ENCODE measurements around the gene DYNLL1. TPM values are rescaled to one million over a fixed set of nuclear protein-coding genes. Genes with fewer than 3 reads are reported as not detected.

Gene DYNLL1
- total and polyA plus RNA-seq, 2 of the 13 experiments (the other 11 are each of a cell fraction or from before 2014, with no cell fraction given) = 271 to 294 TPM

- TF ChIP-seq CCDC6 (CRISPR knock-in tag; IDR thresholded peaks at IDR 0.05) (no peak), ZNF768 (CRISPR knock-in tag; IDR thresholded peaks at IDR 0.05) (no peak), HOMEZ (CRISPR knock-in tag; IDR thresholded peaks at IDR 0.05; ENCODE audit: low read depth) (no peak), JDP2 (CRISPR knock-in tag; IDR thresholded peaks at IDR 0.05; ENCODE audit: borderline replicate concordance) (no peak), ZNF451 (CRISPR knock-in tag; IDR thresholded peaks at IDR 0.05) (no peak), ETV5 (CRISPR knock-in tag; IDR thresholded peaks at IDR 0.05; ENCODE audit: borderline replicate concordance) (peak; percentile 18; the same call in 1 of the 2 replicates), ZNF784 (CRISPR knock-in tag; IDR thresholded peaks at IDR 0.05; ENCODE audit: borderline replicate concordance) (no peak), IKZF5 (CRISPR knock-in tag; IDR thresholded peaks at IDR 0.05) (no peak), THRA (CRISPR knock-in tag; IDR thresholded peaks at IDR 0.05; ENCODE audit: borderline replicate concordance) (no peak), ZNF720 (CRISPR knock-in tag; IDR thresholded peaks at IDR 0.05) (no peak), U2AF2 (IDR thresholded peaks at IDR 0.05; ENCODE audit: low read depth, low read length) (no peak), NR0B2 (CRISPR knock-in tag; IDR thresholded peaks at IDR 0.05) (no peak), ELF3 (CRISPR knock-in tag; IDR thresholded peaks at IDR 0.05) (no peak), ZBTB2 (CRISPR knock-in tag; IDR thresholded peaks at IDR 0.05; ENCODE audit: low read depth) (no peak), MATR3 (CRISPR knock-in tag; IDR thresholded peaks at IDR 0.05) (no peak), DDIT3 (CRISPR knock-in tag; IDR thresholded peaks at IDR 0.05) (no peak), MXD4 (CRISPR knock-in tag; IDR thresholded peaks at IDR 0.05) (no peak), ZNF496 (CRISPR knock-in tag; IDR thresholded peaks at IDR 0.05; ENCODE audit: insufficient replicate concordance) (no peak), RBAK (CRISPR knock-in tag; IDR thresholded peaks at IDR 0.05) (no peak), GTF2F1 (IDR thresholded peaks at IDR 0.05; ENCODE audit: low read length) (no peak), NRL (CRISPR knock-in tag; IDR thresholded peaks at IDR 0.05; ENCODE audit: borderline replicate concordance) (no peak)
These were observed 42.6 kb downstream of the DYNLL1 start (continued) for GRCh38 chr12:120538281-120539156.
